Smooth muscle cell (in vitro differentiated cells): ENCODE measurements around the gene ERVFRD-1. TPM values are rescaled to one million over a fixed set of nuclear protein-coding genes. Genes with fewer than 3 reads are reported as not detected.

Source experiments
- DNase-seq: peaks from one replicate; lab custom pipeline; 2025; ENCODE audit not compliant: unreplicated experiment; lab: John Stamatoyannopoulos, UW
- H2AFZ ChIP-seq: fragments of 200-600 bp; sonication (generic); 2 replicates; pipeline ENCODE4 v1.6.0; 2016; ENCODE audit warnings: antibody characterized with exemption, low read depth, mild to moderate bottlenecking
- H3F3A ChIP-seq: fragments of 200-600 bp; sonication (generic); 2 replicates; pipeline ENCODE4 v1.6.0; 2017; ENCODE audit warnings: antibody characterized with exemption, low read depth
- H3K27ac ChIP-seq: fragments of 200-600 bp; sonication (generic); 2 replicates; pipeline ENCODE4 v1.5.1; 2016; ENCODE audit warnings: low read depth, mild to moderate bottlenecking
- H3K27me3 ChIP-seq: fragments of 200-600 bp; sonication (generic); 2 replicates; pipeline ENCODE4 v1.6.1; 2016; ENCODE audit warnings: low read depth, mild to moderate bottlenecking
- H3K36me3 ChIP-seq: fragments of 200-600 bp; sonication (generic); 2 replicates; pipeline ENCODE4 v1.5.1; 2016; ENCODE audit warnings: low read depth
- H3K4me1 ChIP-seq: fragments of 200-600 bp; sonication (generic); 2 replicates; pipeline ENCODE4 v1.5.1; 2016; ENCODE audit warnings: low read depth
- H3K4me2 ChIP-seq: fragments of 200-600 bp; sonication (generic); 2 replicates; pipeline ENCODE4 v1.6.0; 2016; ENCODE audit warnings: mild to moderate bottlenecking
- H3K4me3 ChIP-seq: fragments of 200-600 bp; sonication (generic); 2 replicates; pipeline ENCODE4 v1.5.1; 2016; ENCODE audit warnings: mild to moderate bottlenecking
- H3K79me2 ChIP-seq: fragments of 200-600 bp; sonication (generic); 2 replicates; pipeline ENCODE4 v1.6.0; 2016; ENCODE audit warnings: low read depth, mild to moderate bottlenecking
- H3K9ac ChIP-seq: fragments of 200-600 bp; sonication (generic); 2 replicates; pipeline ENCODE4 v1.6.0; 2016; ENCODE audit warnings: low read depth
- H3K9me3 ChIP-seq: fragments of 200-600 bp; sonication (generic); replicated peaks from 2 replicates; pipeline ENCODE4 v1.5.1; 2016; ENCODE audit warnings: low read depth
- H4K20me1 ChIP-seq: fragments of 200-600 bp; sonication (generic); 2 replicates; pipeline ENCODE4 v1.6.0; 2016; ENCODE audit warnings: low read depth
- CTCF ChIP-seq: fragments of 200-600 bp; sonication (generic); IDR thresholded peaks from 2 replicates; pipeline ENCODE4 v1.5.1; 2017; ENCODE audit warnings: borderline replicate concordance, mild to moderate bottlenecking, antibody characterized with exemption; ENCODE audit not compliant: insufficient read depth, poor library complexity, severe bottlenecking
- WGBS: methylation state at CpG from one replicate; pipeline ENCODE4 v1.1.7; 2016; ENCODE audit warnings: low lambda C conversion rate; 5-methylcytosine and 5-hydroxymethylcytosine counted together
- polyA plus RNA-seq: library from polyadenylated mRNA; unstranded; fragments of >200 nt; fragmentation: Nextera tagmentation; extraction: Ambion mirVana; gene quantifications from 2 replicates; pipeline ENCODE4 v1.2.1, GENCODE V29; 2016
- total RNA-seq: library from RNA; depleted of rRNA; stranded (reverse); fragments of >200 nt; gene quantifications from 2 replicates; pipeline ENCODE4 v1.2.3, GENCODE V29; 2014

The ERVFRD-1 gene
- total and polyA plus RNA-seq, 2 experiments from 2014 or later, result 0.09 TPM; not detected in 1

- 58% methylated on average over 3 of the region's 3 CpGs for WGBS
- peaks cover 4% of the 10 kb centered on the region for H3K4me1 ChIP-seq
- peak overlapping the region; percentile 28 for H3K4me2 ChIP-seq
- no peak overlapping the region for H3K4me3 ChIP-seq
- no peaks in the 10 kb centered on the region for H3K36me3 ChIP-seq
- no peak overlapping the region for H2AFZ ChIP-seq
- H3K9me3 ChIP-seq, result no peaks in the 10 kb centered on the region
- no peak overlapping the region for H3K9ac ChIP-seq
- peak overlapping the region; percentile 78 for H3K27ac ChIP-seq
- H3F3A ChIP-seq, result peaks cover 12% of the 10 kb centered on the region
- DNase-seq, result no peak
- no peak for TF ChIP-seq CTCF
- H3K27me3 ChIP-seq, result no peaks in the 10 kb centered on the region
- no peaks in the 10 kb centered on the region for H3K79me2 ChIP-seq
- H4K20me1 ChIP-seq, result no peaks in the 10 kb centered on the region
Measured at GRCh38 chr6:11139051-11139960, 27.8 kb upstream of the ERVFRD-1 start.

GRCh38 chr6:11136809-11137208 is 25.3 kb upstream of the ERVFRD-1 start:
- H3K9me3 ChIP-seq, result no peaks in the 10 kb centered on the region
- H3F3A ChIP-seq, result no peaks in the 10 kb centered on the region
- peaks cover 18% of the 10 kb centered on the region for H3K79me2 ChIP-seq
- no peaks in the 10 kb centered on the region for H3K27me3 ChIP-seq
- no peak for TF ChIP-seq CTCF
- no peaks in the 10 kb centered on the region for H3K36me3 ChIP-seq
- no peaks in the 10 kb centered on the region for H3K4me1 ChIP-seq
- H3K4me3 ChIP-seq, result no peak overlapping the region
- H3K9ac ChIP-seq, result no peak overlapping the region
- no peak overlapping the region for H3K4me2 ChIP-seq
- no peak overlapping the region for H2AFZ ChIP-seq
- no peak for DNase-seq
- peak overlapping the region; percentile 4 for H3K27ac ChIP-seq
- H4K20me1 ChIP-seq, result peaks cover 8% of the 10 kb centered on the region

GRCh38 chr6:11133281-11133680 is 21.8 kb upstream of the ERVFRD-1 start:
- Histone ChIP-seq H3K4me3 (no peak overlapping the region), H3K27me3 (no peaks in the 10 kb centered on the region), H3F3A (no peaks in the 10 kb centered on the region), H3K9me3 (no peaks in the 10 kb centered on the region), H2AFZ (no peak overlapping the region), H3K9ac (no peak overlapping the region), H3K36me3 (no peaks in the 10 kb centered on the region), H3K27ac (no peak overlapping the region), H4K20me1 (peaks cover 34% of the 10 kb centered on the region), H3K79me2 (peaks cover 51% of the 10 kb centered on the region), H3K4me2 (no peak overlapping the region), H3K4me1 (no peaks in the 10 kb centered on the region)
- DNase-seq, result no peak
- 78% methylated on average over 5 of the region's 5 CpGs for WGBS
- TF ChIP-seq CTCF, result no peak
